ENCODE results near the gene SEPTIN6.
A peak's percentile ranks its signal among the peaks of the same experiment; 100 is the strongest.

Gene SEPTIN6

DNA sequence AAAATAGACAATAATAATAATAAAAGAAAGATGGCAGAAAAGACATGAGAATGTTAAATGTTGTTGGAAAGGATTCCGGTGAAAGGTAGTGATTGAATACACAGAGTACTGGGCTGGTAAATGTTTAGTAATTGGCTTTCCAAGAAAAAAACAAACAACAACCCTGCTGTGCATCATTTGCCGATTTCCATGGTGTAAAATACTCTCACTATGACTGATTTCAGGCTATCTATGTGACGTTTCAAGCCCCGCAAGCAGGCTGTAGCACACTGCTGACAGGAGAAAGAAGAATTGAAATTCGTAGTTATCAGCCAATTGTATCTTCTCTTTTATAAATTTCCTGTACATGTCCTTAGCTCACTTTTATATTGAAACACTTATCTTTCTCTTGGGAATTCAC is 13.6 kb upstream of the SEPTIN6 start:
- TF ChIP-seq, protein P1, sequence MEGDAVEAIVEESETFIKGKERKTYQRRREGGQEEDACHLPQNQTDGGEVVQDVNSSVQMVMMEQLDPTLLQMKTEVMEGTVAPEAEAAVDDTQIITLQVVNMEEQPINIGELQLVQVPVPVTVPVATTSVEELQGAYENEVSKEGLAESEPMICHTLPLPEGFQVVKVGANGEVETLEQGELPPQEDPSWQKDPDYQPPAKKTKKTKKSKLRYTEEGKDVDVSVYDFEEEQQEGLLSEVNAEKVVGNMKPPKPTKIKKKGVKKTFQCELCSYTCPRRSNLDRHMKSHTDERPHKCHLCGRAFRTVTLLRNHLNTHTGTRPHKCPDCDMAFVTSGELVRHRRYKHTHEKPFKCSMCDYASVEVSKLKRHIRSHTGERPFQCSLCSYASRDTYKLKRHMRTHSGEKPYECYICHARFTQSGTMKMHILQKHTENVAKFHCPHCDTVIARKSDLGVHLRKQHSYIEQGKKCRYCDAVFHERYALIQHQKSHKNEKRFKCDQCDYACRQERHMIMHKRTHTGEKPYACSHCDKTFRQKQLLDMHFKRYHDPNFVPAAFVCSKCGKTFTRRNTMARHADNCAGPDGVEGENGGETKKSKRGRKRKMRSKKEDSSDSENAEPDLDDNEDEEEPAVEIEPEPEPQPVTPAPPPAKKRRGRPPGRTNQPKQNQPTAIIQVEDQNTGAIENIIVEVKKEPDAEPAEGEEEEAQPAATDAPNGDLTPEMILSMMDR (IDR thresholded peaks at IDR 0.05; ENCODE audit: borderline replicate concordance, control extremely low read depth, extremely low read depth, insufficient read depth, missing control alignments), result no peak
- in situ Hi-C loops (cut with MboI; ENCODE audit: low sequenced_read_pairs, unreplicated experiment), result no loop called here
- DNase-seq (ENCODE audit: low spot score), result no peak

DNA sequence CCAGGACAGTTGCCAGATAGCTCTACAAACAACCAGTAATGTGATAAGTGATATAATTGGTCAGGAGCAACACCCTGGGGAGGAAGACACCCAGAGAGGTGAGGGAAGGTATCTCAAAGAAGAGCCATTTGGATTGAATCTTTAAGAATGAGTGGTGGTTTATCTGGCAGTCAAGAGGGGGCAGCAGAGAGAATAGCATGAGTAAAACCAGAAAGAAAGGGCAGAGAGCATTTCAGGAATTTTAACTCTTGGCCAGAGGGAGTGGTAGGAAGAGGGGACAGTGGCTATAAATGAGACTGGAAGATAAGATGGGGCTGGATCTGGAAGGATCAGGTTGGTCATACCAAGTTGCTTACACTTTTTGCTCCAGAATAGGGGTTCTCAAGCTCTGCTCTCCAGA is 5.9 kb upstream of the SEPTIN6 start:
- TF ChIP-seq, protein P1 (IDR thresholded peaks at IDR 0.05; ENCODE audit: borderline replicate concordance, control extremely low read depth, extremely low read depth, insufficient read depth, missing control alignments), result peak; percentile 64
- DNase-seq (ENCODE audit: low spot score), result peak; percentile 47
- in situ Hi-C loops (cut with MboI; ENCODE audit: low sequenced_read_pairs, unreplicated experiment), result no loop called here

DNA sequence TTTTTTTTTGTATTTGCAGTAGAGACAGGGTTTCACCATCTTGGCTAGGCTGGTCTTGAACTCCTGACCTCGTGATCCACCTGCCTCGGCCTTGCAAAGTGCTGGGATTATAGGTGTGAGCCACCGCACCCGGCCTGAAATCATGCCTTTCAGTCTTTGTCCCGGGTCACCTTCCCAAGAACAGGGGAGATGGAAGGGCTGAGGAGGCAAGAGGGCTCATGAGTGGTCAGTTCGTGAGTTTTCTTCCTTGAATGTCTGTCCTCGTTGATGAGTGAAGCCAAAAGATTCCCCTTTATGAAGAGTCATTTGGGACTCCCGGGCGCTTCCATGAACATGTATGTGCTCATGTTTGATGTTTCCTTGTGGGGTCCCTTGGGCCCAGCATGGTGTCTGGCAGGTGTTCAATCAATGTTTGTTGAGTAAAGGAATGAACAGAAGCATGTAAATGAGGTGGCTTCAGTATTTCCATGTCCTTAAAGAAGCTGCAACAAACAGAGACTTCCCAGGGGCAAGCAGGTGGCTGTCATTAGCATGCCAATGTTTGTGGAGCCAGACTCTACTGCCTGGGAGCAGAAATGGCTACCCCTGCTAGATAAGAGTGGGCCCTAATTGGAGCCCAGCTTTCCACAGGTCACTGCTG is 3.4 kb upstream of the SEPTIN6 start:
- TF ChIP-seq, protein P1 (IDR thresholded peaks at IDR 0.05; ENCODE audit: borderline replicate concordance, control extremely low read depth, extremely low read depth, insufficient read depth, missing control alignments), result no peak
- in situ Hi-C loops (cut with MboI; ENCODE audit: low sequenced_read_pairs, unreplicated experiment), result no loop called here
- DNase-seq (ENCODE audit: low spot score), result no peak

DNA sequence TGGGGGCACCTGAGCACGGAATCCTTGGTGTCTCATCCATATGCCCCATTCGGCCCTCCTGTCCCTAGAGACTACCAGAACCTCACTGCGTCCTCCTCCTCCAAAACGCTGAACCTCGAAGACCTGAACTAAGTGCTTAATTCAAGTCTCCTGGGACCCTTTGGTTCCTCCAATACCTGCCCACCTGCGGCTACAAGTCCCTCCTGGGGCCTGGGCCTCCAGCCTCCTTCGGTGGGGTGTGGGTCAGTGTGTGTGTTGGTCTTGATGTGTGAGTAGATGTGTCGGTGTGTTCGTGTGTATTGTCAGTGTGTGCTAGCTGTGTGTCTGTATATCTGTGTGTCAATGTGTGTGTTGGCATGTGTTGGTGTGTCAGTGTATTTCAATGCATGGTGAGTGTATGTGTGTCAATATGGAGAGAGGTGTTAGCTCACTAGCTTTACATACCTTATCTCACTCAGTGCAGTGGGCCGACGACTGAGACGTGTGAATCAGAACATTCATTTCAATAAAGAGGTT is 2.6 kb upstream of the SEPTIN6 start:
- no peak for DNase-seq (ENCODE audit: low spot score)
- TF ChIP-seq, protein P1 (IDR thresholded peaks at IDR 0.05; ENCODE audit: borderline replicate concordance, control extremely low read depth, extremely low read depth, insufficient read depth, missing control alignments), result no peak
- in situ Hi-C loops (cut with MboI; ENCODE audit: low sequenced_read_pairs, unreplicated experiment), result no loop called here

DNA sequence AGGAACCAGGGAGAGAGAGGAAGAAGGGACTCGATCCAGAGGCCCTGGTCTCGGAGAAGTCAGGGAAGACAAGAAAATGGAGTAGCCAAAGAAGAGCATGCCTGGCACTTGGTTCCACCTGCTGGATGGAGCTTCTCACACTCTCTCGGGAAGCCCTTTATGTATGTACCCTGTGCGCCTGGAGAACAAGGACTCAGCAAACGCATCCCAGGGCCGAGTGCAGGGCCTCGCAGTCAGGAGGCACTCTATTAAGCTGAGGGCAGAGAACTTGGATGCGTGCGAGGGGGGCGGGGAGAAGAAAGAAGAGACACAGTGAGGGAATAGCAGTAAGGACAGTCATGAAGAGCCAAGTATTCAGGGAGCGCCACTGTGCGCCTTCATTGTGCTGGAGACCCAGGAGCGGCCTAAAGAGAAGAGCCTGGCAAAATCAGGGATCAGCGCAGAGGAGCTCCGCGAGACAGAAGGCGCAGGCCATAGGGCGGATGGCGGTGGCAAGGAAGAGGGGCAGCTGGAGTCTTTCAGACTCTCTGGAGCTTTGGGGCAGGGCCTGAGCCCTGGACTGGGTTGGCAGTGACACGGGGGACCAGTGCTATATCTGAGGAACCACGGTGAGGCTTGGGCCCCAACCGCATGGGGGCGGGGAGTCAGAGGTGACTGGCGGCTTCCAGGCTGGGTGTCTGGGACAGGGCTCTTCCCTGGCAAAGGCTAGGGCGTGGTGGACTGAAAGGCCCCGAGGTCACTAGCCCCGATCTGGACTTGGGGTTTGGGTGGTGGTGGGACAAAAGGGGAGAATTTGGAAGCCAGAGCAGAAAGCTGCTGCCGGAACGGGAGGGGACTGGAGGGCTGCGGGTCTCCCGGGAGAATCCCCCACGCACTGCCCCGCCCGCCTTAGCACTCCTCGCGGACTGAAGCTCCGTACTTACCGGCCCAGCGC is 1.9 kb upstream of the SEPTIN6 start:
- no peak for DNase-seq (ENCODE audit: low spot score)
- in situ Hi-C loops (cut with MboI; ENCODE audit: low sequenced_read_pairs, unreplicated experiment), result no loop called here
- TF ChIP-seq, protein P1 (IDR thresholded peaks at IDR 0.05; ENCODE audit: borderline replicate concordance, control extremely low read depth, extremely low read depth, insufficient read depth, missing control alignments), result peak; percentile 12

DNA sequence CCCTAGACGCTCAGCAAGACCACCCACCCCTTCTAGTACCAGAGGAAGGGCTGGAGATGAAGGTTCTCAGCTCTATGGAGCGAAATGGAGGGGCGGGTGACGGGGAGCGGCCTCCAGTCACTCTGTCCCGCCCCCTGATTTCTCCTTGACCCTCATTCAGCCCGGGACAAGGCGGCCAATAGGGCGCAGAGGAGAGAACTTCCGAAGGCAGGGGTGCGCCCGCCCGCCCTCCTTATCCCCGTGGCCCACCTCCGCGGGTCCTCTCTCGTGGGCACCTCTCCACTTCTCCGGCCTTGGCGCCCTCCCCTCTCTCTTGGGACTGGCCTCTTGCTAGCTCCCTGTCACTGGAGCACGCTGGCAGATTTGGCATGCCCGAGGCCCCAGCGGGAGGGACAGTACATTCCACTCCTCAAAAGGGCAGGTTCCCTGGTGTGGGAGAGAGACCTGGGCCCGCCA is 1.1 kb upstream of the SEPTIN6 start:
- in situ Hi-C loops (cut with MboI; ENCODE audit: low sequenced_read_pairs, unreplicated experiment), result no loop called here
- TF ChIP-seq, protein P1 (IDR thresholded peaks at IDR 0.05; ENCODE audit: borderline replicate concordance, control extremely low read depth, extremely low read depth, insufficient read depth, missing control alignments), result no peak
- DNase-seq (ENCODE audit: low spot score), result peak; percentile 50
